ENCODE data around the gene STXBP6.

The STXBP6 gene

GRCh38 chr14:25053585-25053984, 3.6 kb upstream of the STXBP6 start:
- no peak for ATAC-seq
- TF ChIP-seq ZC3H10 (CRISPR knock-in tag; IDR thresholded peaks at IDR 0.05) (no peak), GLIS3 (CRISPR knock-in tag; IDR thresholded peaks at IDR 0.05) (no peak), CSDC2 (CRISPR knock-in tag; IDR thresholded peaks at IDR 0.05) (no peak), SNAI2 (CRISPR knock-in tag; IDR thresholded peaks at IDR 0.05) (no peak), ZNF70 (CRISPR knock-in tag; IDR thresholded peaks at IDR 0.05) (no peak), CREB5 (CRISPR knock-in tag; IDR thresholded peaks at IDR 0.05; ENCODE audit: low read depth) (no peak), ISL1 (CRISPR knock-in tag; IDR thresholded peaks at IDR 0.05) (no peak), ZNF565 (CRISPR knock-in tag; conservative IDR thresholded peaks at IDR 0.05; ENCODE audit: low read depth) (no peak), RARB (CRISPR knock-in tag; IDR thresholded peaks at IDR 0.05) (no peak), ZFP3 (CRISPR knock-in tag; IDR thresholded peaks at IDR 0.05) (no peak), BACH2 (CRISPR knock-in tag; IDR thresholded peaks at IDR 0.05; ENCODE audit: borderline replicate concordance) (no peak), ARNTL (CRISPR knock-in tag; IDR thresholded peaks at IDR 0.05; ENCODE audit: borderline replicate concordance, low read depth) (no peak)

- no peak for TF ChIP-seq ZFP3 (CRISPR knock-in tag; IDR thresholded peaks at IDR 0.05)
- no peak for ATAC-seq
Observed at GRCh38 chr14:25052921-25053320, 3.0 kb upstream of the STXBP6 start.

- ATAC-seq, result no peak
- TF ChIP-seq SNAI2 (CRISPR knock-in tag; IDR thresholded peaks at IDR 0.05), result no peak
- no peak for TF ChIP-seq ZC3H10 (CRISPR knock-in tag; IDR thresholded peaks at IDR 0.05)
- no peak for TF ChIP-seq CSRNP3 (CRISPR knock-in tag; IDR thresholded peaks at IDR 0.05)
- TF ChIP-seq ZNF8 (CRISPR knock-in tag; IDR thresholded peaks at IDR 0.05), result no peak
- no peak for TF ChIP-seq CREB5 (CRISPR knock-in tag; IDR thresholded peaks at IDR 0.05; ENCODE audit: low read depth)
- no peak for TF ChIP-seq PPARA (CRISPR knock-in tag; IDR thresholded peaks at IDR 0.05; ENCODE audit: borderline replicate concordance)
- TF ChIP-seq CSDC2 (CRISPR knock-in tag; IDR thresholded peaks at IDR 0.05), result no peak
- TF ChIP-seq TCF4 (CRISPR knock-in tag; IDR thresholded peaks at IDR 0.05; ENCODE audit: borderline replicate concordance), result no peak
- no peak for TF ChIP-seq TOX (CRISPR knock-in tag; IDR thresholded peaks at IDR 0.05; ENCODE audit: borderline replicate concordance)
- TF ChIP-seq ZNF565 (CRISPR knock-in tag; conservative IDR thresholded peaks at IDR 0.05; ENCODE audit: low read depth), result no peak
- no peak for TF ChIP-seq ZFP30 (CRISPR knock-in tag; IDR thresholded peaks at IDR 0.05)
- TF ChIP-seq BACH2 (CRISPR knock-in tag; IDR thresholded peaks at IDR 0.05; ENCODE audit: borderline replicate concordance), result no peak
- TF ChIP-seq RARB (CRISPR knock-in tag; IDR thresholded peaks at IDR 0.05), result no peak
- no peak for TF ChIP-seq POU6F1 (CRISPR knock-in tag; IDR thresholded peaks at IDR 0.05; ENCODE audit: borderline replicate concordance, low read depth)
Observed at GRCh38 chr14:25052385-25052784, 2.4 kb upstream of the STXBP6 start.

- TF ChIP-seq PATZ1 (CRISPR knock-in tag; IDR thresholded peaks at IDR 0.05; ENCODE audit: borderline replicate concordance) (no peak), POU6F1 (CRISPR knock-in tag; IDR thresholded peaks at IDR 0.05; ENCODE audit: borderline replicate concordance, low read depth) (no peak), CSDC2 (CRISPR knock-in tag; IDR thresholded peaks at IDR 0.05) (no peak), RARB (CRISPR knock-in tag; IDR thresholded peaks at IDR 0.05) (no peak), CREB5 (CRISPR knock-in tag; IDR thresholded peaks at IDR 0.05; ENCODE audit: low read depth) (no peak)
- ATAC-seq, result no peak
Observed at GRCh38 chr14:25050269-25051150, 563 bp upstream of the STXBP6 start.
